Keratinocyte (primary cell): Measurements from ENCODE around the gene NRN1L. TPM values are rescaled to one million over a fixed set of nuclear protein-coding genes. Genes with fewer than 3 reads are reported as not detected.

Experiments used
- DNase-seq: peaks from one replicate; pipeline ENCODE4 v3.0.0-alpha.2; 2011; ENCODE audit warnings: low read depth, missing footprints, low spot score
- FAIRE-seq: peaks from 2 replicates; lab custom pipeline; 2011; peaks lifted over from hg19 to GRCh38; lab: Jason Lieb, UNC
- H2AFZ ChIP-seq: 2 replicates; pipeline ENCODE4 v1.6.0; 2012; ENCODE audit warnings: low read length, control low read depth, inconsistent platforms; ENCODE audit not compliant: control insufficient read depth
- H3K27ac ChIP-seq: 2 replicates; pipeline ENCODE4 v1.5.1; 2011; ENCODE audit warnings: low read length; ENCODE audit not compliant: control insufficient read depth, insufficient read depth
- H3K27me3 ChIP-seq: 3 replicates; pipeline ENCODE4 v1.6.0; 2011; ENCODE audit warnings: low read length; ENCODE audit not compliant: control insufficient read depth, insufficient read depth; ENCODE audit errors: extremely low read depth
- H3K36me3 ChIP-seq, 2 experiments: 2 replicates in 1 of 2; 3 replicates in 1 of 2; pipeline ENCODE4 v1.5.1; 2011; ENCODE audit warnings: low read length in 2 of 2, mild to moderate bottlenecking in 1 of 2; ENCODE audit not compliant: control insufficient read depth in 2 of 2, insufficient read depth in 2 of 2; ENCODE audit errors: extremely low read depth in 1 of 2
- H3K4me1 ChIP-seq: 3 replicates; pipeline ENCODE4 v1.5.1; 2011; ENCODE audit warnings: low read length; ENCODE audit not compliant: control insufficient read depth, insufficient read depth; ENCODE audit errors: extremely low read depth
- H3K4me2 ChIP-seq: 3 replicates; pipeline ENCODE4 v1.6.0; 2011; ENCODE audit warnings: low read depth, low read length; ENCODE audit not compliant: control insufficient read depth, insufficient read depth; ENCODE audit errors: extremely low read depth
- H3K4me3 ChIP-seq, 3 experiments: fragments of 200-600 bp in 1 of 3; sonication (generic) in 1 of 3; 2 replicates in 2 of 3; 3 replicates in 1 of 3; pipeline ENCODE4 v1.5.1; 2011 to 2016; ENCODE audit warnings: low read length in 3 of 3, mild to moderate bottlenecking in 3 of 3, control low read depth in 2 of 3, inconsistent platforms in 1 of 3, low read depth in 1 of 3, mixed read lengths in 1 of 3, mixed run types in 1 of 3, moderate library complexity in 1 of 3; ENCODE audit not compliant: control insufficient read depth in 2 of 3, insufficient read depth in 2 of 3; ENCODE audit errors: extremely low read depth in 1 of 3
- H3K79me2 ChIP-seq: 2 replicates; pipeline ENCODE4 v1.6.0; 2012; ENCODE audit warnings: low read length; ENCODE audit not compliant: control insufficient read depth, insufficient read depth
- H3K9ac ChIP-seq: 3 replicates; pipeline ENCODE4 v1.6.0; 2011; ENCODE audit warnings: low read length; ENCODE audit not compliant: control insufficient read depth, insufficient read depth; ENCODE audit errors: extremely low read depth
- H3K9me1 ChIP-seq: 3 replicates; pipeline ENCODE4 v1.6.0; 2011; ENCODE audit warnings: low read length; ENCODE audit not compliant: control insufficient read depth, insufficient read depth; ENCODE audit errors: extremely low read depth
- H3K9me3 ChIP-seq: 2 replicates; pipeline ENCODE4 v1.5.1; 2012; ENCODE audit warnings: low read depth, low read length; ENCODE audit not compliant: control insufficient read depth
- H4K20me1 ChIP-seq: 3 replicates; pipeline ENCODE4 v1.6.0; 2011; ENCODE audit warnings: low read length; ENCODE audit not compliant: control insufficient read depth, insufficient read depth; ENCODE audit errors: extremely low read depth
- EZH2 ChIP-seq: IDR thresholded peaks from one replicate; pipeline ENCODE4 v1.6.1; 2012; ENCODE audit warnings: inconsistent platforms, mild to moderate bottlenecking, low read length, moderate library complexity
- dilution Hi-C: fragments of 300-500 bp; cut with MboI; formaldehyde crosslinking; loops from one replicate; pipeline ENCODE4 v1.7.0; 2020; ENCODE audit warnings: low sequenced_read_pairs; ENCODE audit not compliant: extremely low pct_ligation_motif_present
- polyA plus RNA-seq, 5 experiments: library from polyadenylated mRNA; depleted of rRNA in 3 of 5; stranded (reverse) in 3 of 5; stranded (forward) in 1 of 5; unstranded in 1 of 5; fragments of >200 nt; gene quantifications; 1 replicate in 1 of 5; 2 replicates in 3 of 5; 3 replicates in 1 of 5; pipeline versions ENCODE4 v1.2.1 to v1.2.3, GENCODE V29; 2011 to 2012; ENCODE audit warnings: missing spikeins in 2 of 5, low read depth in 1 of 5, low replicate concordance in 1 of 5
- TF ChIP-seq, protein P1 (sequence below), 3 experiments: IDR thresholded peaks in 1 of 3; conservative IDR thresholded peaks in 1 of 3; optimal IDR thresholded peaks in 1 of 3; 2 replicates in 2 of 3; 3 replicates in 1 of 3; pipeline versions ENCODE3 to v1.5.1; 2011; ENCODE audit warnings: low read length in 3 of 3, mild to moderate bottlenecking in 3 of 3, moderate library complexity in 2 of 3, control low read depth in 1 of 3, inconsistent platforms in 1 of 3; ENCODE audit not compliant: insufficient read depth in 2 of 3; ENCODE audit errors: extremely low read depth in 1 of 3

NRN1L gene
- polyA plus RNA-seq, 1 donor (not counting 4 experiments of a cell fraction or from before 2014, with no cell fraction given), result not detected

DNA sequence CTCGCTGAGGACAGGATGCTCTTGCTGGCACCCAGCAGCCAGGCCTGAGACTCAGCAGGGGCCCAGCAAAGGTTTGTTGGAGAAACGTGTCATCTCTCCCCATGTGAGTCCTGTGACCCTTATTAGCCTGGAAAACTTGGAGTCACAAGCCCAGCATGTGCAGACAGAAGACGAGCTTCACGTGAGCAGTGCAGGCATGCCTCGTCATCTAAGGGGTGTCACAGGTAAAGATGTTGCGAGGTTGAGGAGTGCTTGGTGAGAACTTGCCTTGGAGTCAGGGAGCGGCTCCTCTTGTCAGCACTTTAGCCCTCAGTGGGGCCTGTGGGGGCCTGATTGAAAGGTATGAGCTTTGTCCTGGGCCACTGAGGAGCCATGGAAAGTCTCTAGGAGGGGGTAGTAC is 49.1 kb downstream of the NRN1L start:
- peaks cover 3 to 9% of the 10 kb centered on the region in 2 experiments for H3K36me3 ChIP-seq
- TF ChIP-seq, protein P1, sequence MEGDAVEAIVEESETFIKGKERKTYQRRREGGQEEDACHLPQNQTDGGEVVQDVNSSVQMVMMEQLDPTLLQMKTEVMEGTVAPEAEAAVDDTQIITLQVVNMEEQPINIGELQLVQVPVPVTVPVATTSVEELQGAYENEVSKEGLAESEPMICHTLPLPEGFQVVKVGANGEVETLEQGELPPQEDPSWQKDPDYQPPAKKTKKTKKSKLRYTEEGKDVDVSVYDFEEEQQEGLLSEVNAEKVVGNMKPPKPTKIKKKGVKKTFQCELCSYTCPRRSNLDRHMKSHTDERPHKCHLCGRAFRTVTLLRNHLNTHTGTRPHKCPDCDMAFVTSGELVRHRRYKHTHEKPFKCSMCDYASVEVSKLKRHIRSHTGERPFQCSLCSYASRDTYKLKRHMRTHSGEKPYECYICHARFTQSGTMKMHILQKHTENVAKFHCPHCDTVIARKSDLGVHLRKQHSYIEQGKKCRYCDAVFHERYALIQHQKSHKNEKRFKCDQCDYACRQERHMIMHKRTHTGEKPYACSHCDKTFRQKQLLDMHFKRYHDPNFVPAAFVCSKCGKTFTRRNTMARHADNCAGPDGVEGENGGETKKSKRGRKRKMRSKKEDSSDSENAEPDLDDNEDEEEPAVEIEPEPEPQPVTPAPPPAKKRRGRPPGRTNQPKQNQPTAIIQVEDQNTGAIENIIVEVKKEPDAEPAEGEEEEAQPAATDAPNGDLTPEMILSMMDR (optimal IDR thresholded peaks at IDR 0.05 in 1 of 3, IDR thresholded peaks at IDR 0.05 in 1 of 3, conservative IDR thresholded peaks at IDR 0.05 in 1 of 3; ENCODE audit: extremely low read depth in 1 of 3, insufficient read depth in 2 of 3, low read length in 3 of 3), result no peak
- no peak for TF ChIP-seq EZH2
- peaks cover 27% of the 10 kb centered on the region for H3K4me1 ChIP-seq
- no peak overlapping the region for H3K4me3 ChIP-seq
- peaks cover 3% of the 10 kb centered on the region for H4K20me1 ChIP-seq
- dilution Hi-C loops, result no loop called here
- DNase-seq (no peak), FAIRE-seq (no peak)
- H3K27me3 ChIP-seq, result no peaks in the 10 kb centered on the region
- H3K9ac ChIP-seq, result no peak overlapping the region
- peaks cover 5% of the 10 kb centered on the region for H3K79me2 ChIP-seq
- H3K9me3 ChIP-seq, result no peaks in the 10 kb centered on the region
- peak overlapping the region; percentile 63 for H3K4me2 ChIP-seq
- H2AFZ ChIP-seq, result no peak overlapping the region
- no peaks in the 10 kb centered on the region for H3K9me1 ChIP-seq
- peak overlapping the region; percentile 11 for H3K27ac ChIP-seq

DNA sequence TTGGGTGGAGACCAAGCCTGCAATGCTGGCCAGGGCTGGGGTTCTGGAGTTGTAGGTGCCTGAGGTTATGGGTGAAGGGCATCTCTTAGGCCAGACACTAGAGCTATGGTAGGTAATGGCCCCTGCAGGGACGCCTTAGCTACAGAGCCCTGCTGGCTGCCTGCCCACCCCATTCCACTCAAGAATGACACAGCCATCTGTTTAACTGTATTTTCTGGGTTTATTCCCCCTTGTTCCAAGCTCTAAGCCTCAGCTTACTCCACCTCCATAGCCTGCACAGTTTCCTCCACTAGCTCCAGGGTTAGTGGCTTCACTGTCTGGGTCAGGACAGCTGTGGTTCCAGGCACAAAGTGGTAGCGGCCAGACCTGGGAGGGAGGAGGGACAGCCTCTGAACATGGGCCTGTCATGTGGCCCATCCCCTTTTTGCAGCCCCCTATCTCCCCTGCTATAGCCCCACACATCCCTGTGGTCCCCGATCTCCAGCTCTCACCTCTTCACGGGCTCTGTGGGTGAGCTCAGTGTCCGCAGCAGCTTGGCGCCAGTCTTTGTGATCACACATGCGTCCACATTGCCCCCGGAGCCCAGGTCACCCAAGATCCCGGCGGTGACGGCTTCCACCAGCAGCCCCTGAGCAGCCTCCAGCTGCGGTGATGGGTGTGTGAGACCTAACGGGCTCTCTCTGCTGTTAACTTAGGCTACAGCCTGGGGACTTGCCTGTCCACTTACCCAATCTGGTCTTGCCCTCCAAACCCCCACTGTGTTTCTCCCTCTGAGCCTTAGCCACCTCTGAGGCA is 49.8 kb downstream of the NRN1L start:
- Histone ChIP-seq H3K79me2 (peaks cover 5% of the 10 kb centered on the region), H3K36me3 (peaks cover 3 to 11% of the 10 kb centered on the region in 2 experiments), H3K27ac (peak overlapping the region; percentile 60), H3K9me3 (no peaks in the 10 kb centered on the region), H3K9me1 (no peaks in the 10 kb centered on the region), H3K4me1 (peaks cover 27% of the 10 kb centered on the region), H3K4me2 (peak overlapping the region; percentile 63), H2AFZ (no peak overlapping the region), H3K27me3 (no peaks in the 10 kb centered on the region), H3K9ac (peak overlapping the region; percentile 92), H4K20me1 (no peaks in the 10 kb centered on the region), H3K4me3 (peak overlapping the region; percentile 89 to 95 (median 91))
- DNase-seq, result no peak
- dilution Hi-C loops, result no loop called here
- no peak for FAIRE-seq
- no peak for TF ChIP-seq EZH2
- TF ChIP-seq, protein P1 (optimal IDR thresholded peaks at IDR 0.05 in 1 of 3, IDR thresholded peaks at IDR 0.05 in 1 of 3, conservative IDR thresholded peaks at IDR 0.05 in 1 of 3; ENCODE audit: extremely low read depth in 1 of 3, insufficient read depth in 2 of 3, low read length in 3 of 3), result no peak
